ENCODE results near the gene GNB1L. TPM values are rescaled to one million over a fixed set of nuclear protein-coding genes. Genes with fewer than 3 reads are reported as not detected.

GNB1L gene
- total and polyA plus RNA-seq, 7 experiments from 2014 or later: 4.2 to 20.8 (median 10.6) TPM

- no peak for ATAC-seq
- H3K36me3 ChIP-seq (ENCODE audit: control insufficient read depth in 2 of 3, insufficient read depth in 3 of 3, low read length in 3 of 3): no peaks in the 10 kb centered on the region
- H3K27me3 Mint-ChIP-seq: no peaks in the 10 kb centered on the region
- peak overlapping the region in 4 of 9 donors; percentile 36 to 72 (median 52) for H3K27ac Mint-ChIP-seq
- no peaks in the 10 kb centered on the region for H3K9me3 ChIP-seq (ENCODE audit: control insufficient read depth in 2 of 3, low read length in 3 of 3)
- no peak for DNase-seq
- H3K9me3 Mint-ChIP-seq: no peaks in the 10 kb centered on the region
- H3K4me1 Mint-ChIP-seq: peaks cover 16 to 45% (median 30%) of the 10 kb centered on the region in 7 donors
- no peak overlapping the region for H3K4me3 ChIP-seq (ENCODE audit: low read length)
- H3K4me1 ChIP-seq (ENCODE audit: control insufficient read depth in 2 of 2, insufficient read depth in 2 of 2, low read length in 2 of 2): peaks cover 8 to 43% of the 10 kb centered on the region in 2 donors
- no peak overlapping the region for H3K27ac ChIP-seq (ENCODE audit: low read depth, low read length)
- H3K4me3 Mint-ChIP-seq: no peak overlapping the region
- CTCF ChIA-PET: no interaction called here
- H3K27me3 ChIP-seq (ENCODE audit: control insufficient read depth in 2 of 2, insufficient read depth in 2 of 2, low read length in 2 of 2): no peaks in the 10 kb centered on the region
- POLR2A ChIA-PET: interaction anchor here (1.0 to 1.2 kb wide), 2 partner anchors 13 to 28 kb away, joined by 3 read pairs; partner anchors contain the start of genes GNB1L and RTL10
- H3K36me3 Mint-ChIP-seq: no peaks in the 10 kb centered on the region
- intact Hi-C loops (cut with micrococcal nuclease): no loop called here
Measured at GRCh38 chr22:19882446-19883381, 28.0 kb upstream of the GNB1L start.

GRCh38 chr22:19880786-19881569 lies 26.3 kb upstream of the GNB1L start:
- no peaks in the 10 kb centered on the region for H3K36me3 Mint-ChIP-seq
- DNase-seq: no peak
- intact Hi-C loops (cut with micrococcal nuclease): no loop called here
- Histone ChIP-seq H3K27ac (ENCODE audit: low read depth, low read length) (no peak overlapping the region), H3K36me3 (ENCODE audit: control insufficient read depth in 2 of 3, insufficient read depth in 3 of 3, low read length in 3 of 3) (no peaks in the 10 kb centered on the region), H3K9me3 (ENCODE audit: control insufficient read depth in 2 of 3, low read length in 3 of 3) (no peaks in the 10 kb centered on the region), H3K4me1 (ENCODE audit: control insufficient read depth in 2 of 2, insufficient read depth in 2 of 2, low read length in 2 of 2) (peaks cover 0 to 26% of the 10 kb centered on the region in 2 donors), H3K4me3 (ENCODE audit: low read length) (no peak overlapping the region), H3K27me3 (ENCODE audit: control insufficient read depth in 2 of 2, insufficient read depth in 2 of 2, low read length in 2 of 2) (no peaks in the 10 kb centered on the region)
- POLR2A ChIA-PET: interaction anchor here (1.1 to 1.7 kb wide), 2 partner anchors 10 to 25 kb away, joined by 4 to 6 read pairs; no protein-coding TSS in a partner anchor
- no peak overlapping the region for H3K4me3 Mint-ChIP-seq
- peak overlapping the region in 1 of 9 donors; percentile 62 for H3K27ac Mint-ChIP-seq
- ATAC-seq: no peak
- no peaks in the 10 kb centered on the region for H3K9me3 Mint-ChIP-seq
- no peaks in the 10 kb centered on the region for H3K27me3 Mint-ChIP-seq
- CTCF ChIA-PET: no interaction called here
- peaks cover 5 to 27% (median 13%) of the 10 kb centered on the region in 7 donors for H3K4me1 Mint-ChIP-seq

GRCh38 chr22:19879992-19880785 lies 25.5 kb upstream of the GNB1L start:
- Mint-ChIP-seq H3K4me1 (peaks cover 0 to 20% (median 5%) of the 10 kb centered on the region in 7 donors), H3K36me3 (no peaks in the 10 kb centered on the region), H3K4me3 (peak overlapping the region in 1 of 10 donors; percentile 18), H3K9me3 (no peaks in the 10 kb centered on the region), H3K27me3 (no peaks in the 10 kb centered on the region), H3K27ac (peak overlapping the region in 2 of 9 donors; percentile 62 to 72)
- POLR2A ChIA-PET: interaction anchor here (1.1 to 1.7 kb wide), 2 partner anchors 10 to 24 kb away, joined by 4 to 6 read pairs; no protein-coding TSS in a partner anchor
- H3K36me3 ChIP-seq (ENCODE audit: control insufficient read depth in 2 of 3, insufficient read depth in 3 of 3, low read length in 3 of 3): no peaks in the 10 kb centered on the region
- CTCF ChIA-PET: interaction anchor here (0.8 kb wide), 1 partner anchor 12 kb away, joined by 3 read pairs; no protein-coding TSS in a partner anchor
- DNase-seq: no peak
- peaks cover 0 to 18% of the 10 kb centered on the region in 2 donors for H3K4me1 ChIP-seq (ENCODE audit: control insufficient read depth in 2 of 2, insufficient read depth in 2 of 2, low read length in 2 of 2)
- no peak overlapping the region for H3K4me3 ChIP-seq (ENCODE audit: low read length)
- no peak overlapping the region for H3K27ac ChIP-seq (ENCODE audit: low read depth, low read length)
- intact Hi-C loops (cut with micrococcal nuclease): no loop called here
- no peak for ATAC-seq
- no peaks in the 10 kb centered on the region for H3K27me3 ChIP-seq (ENCODE audit: control insufficient read depth in 2 of 2, insufficient read depth in 2 of 2, low read length in 2 of 2)
- H3K9me3 ChIP-seq (ENCODE audit: control insufficient read depth in 2 of 3, low read length in 3 of 3): no peaks in the 10 kb centered on the region

GRCh38 chr22:19879643-19879991 lies 24.9 kb upstream of the GNB1L start:
- no peak for DNase-seq
- ChIA-PET POLR2A (no interaction called here), CTCF (interaction anchor here (0.8 kb wide), 1 partner anchor 13 kb away, joined by 3 read pairs; no protein-coding TSS in a partner anchor)
- Mint-ChIP-seq H3K4me3 (no peak overlapping the region), H3K9me3 (no peaks in the 10 kb centered on the region), H3K4me1 (peaks cover 0 to 17% (median 7%) of the 10 kb centered on the region in 7 donors), H3K27ac (no peak overlapping the region), H3K27me3 (no peaks in the 10 kb centered on the region), H3K36me3 (no peaks in the 10 kb centered on the region)
- Histone ChIP-seq H3K4me1 (ENCODE audit: control insufficient read depth in 2 of 2, insufficient read depth in 2 of 2, low read length in 2 of 2) (peaks cover 0 to 18% of the 10 kb centered on the region in 2 donors), H3K9me3 (ENCODE audit: control insufficient read depth in 2 of 3, low read length in 3 of 3) (no peaks in the 10 kb centered on the region), H3K27ac (ENCODE audit: low read depth, low read length) (no peak overlapping the region), H3K36me3 (ENCODE audit: control insufficient read depth in 2 of 3, insufficient read depth in 3 of 3, low read length in 3 of 3) (no peaks in the 10 kb centered on the region), H3K4me3 (ENCODE audit: low read length) (no peak overlapping the region), H3K27me3 (ENCODE audit: control insufficient read depth in 2 of 2, insufficient read depth in 2 of 2, low read length in 2 of 2) (no peaks in the 10 kb centered on the region)
- no peak for ATAC-seq
- intact Hi-C loops (cut with micrococcal nuclease): no loop called here

- ChIA-PET CTCF (interaction anchor here (0.8 kb wide), 1 partner anchor 13 kb away, joined by 3 read pairs; no protein-coding TSS in a partner anchor), POLR2A (no interaction called here)
- Histone ChIP-seq H3K27ac (ENCODE audit: low read depth, low read length) (no peak overlapping the region), H3K4me1 (ENCODE audit: control insufficient read depth in 2 of 2, insufficient read depth in 2 of 2, low read length in 2 of 2) (peaks cover 0 to 18% of the 10 kb centered on the region in 2 donors), H3K4me3 (ENCODE audit: low read length) (no peak overlapping the region), H3K36me3 (ENCODE audit: control insufficient read depth in 2 of 3, insufficient read depth in 3 of 3, low read length in 3 of 3) (no peaks in the 10 kb centered on the region), H3K27me3 (ENCODE audit: control insufficient read depth in 2 of 2, insufficient read depth in 2 of 2, low read length in 2 of 2) (no peaks in the 10 kb centered on the region), H3K9me3 (ENCODE audit: control insufficient read depth in 2 of 3, low read length in 3 of 3) (no peaks in the 10 kb centered on the region)
- DNase-seq: no peak
- Mint-ChIP-seq H3K36me3 (no peaks in the 10 kb centered on the region), H3K27me3 (no peaks in the 10 kb centered on the region), H3K27ac (no peak overlapping the region), H3K9me3 (no peaks in the 10 kb centered on the region), H3K4me3 (no peak overlapping the region), H3K4me1 (peaks cover 0 to 18% (median 11%) of the 10 kb centered on the region in 7 donors)
- no peak for ATAC-seq
- intact Hi-C loops (cut with micrococcal nuclease): no loop called here
Measured at GRCh38 chr22:19879246-19879570, 24.5 kb upstream of the GNB1L start.
